HG02763 (cell line): ENCODE data around the gene PUSL1.
"Not testable (repeated sequence)": the region's sequence is repeated elsewhere in the genome, so short reads cannot be mapped to it uniquely, and the experiment has no call there.

Experiments used
- ATAC-seq: cut with Tn5 transposase; IDR thresholded peaks from one replicate; pipeline ENCODE4 v1.9.1; 2021; ENCODE audit warnings: mild to moderate bottlenecking, moderate library complexity; ENCODE audit not compliant: unreplicated experiment

PUSL1 gene

GRCh38 chr1:1307261-1307922 lies 1.0 kb upstream of the PUSL1 start:
- peak; percentile 2 for ATAC-seq

GRCh38 chr1:1308756-1309250 lies 406 bp downstream of the PUSL1 start:
- peak; percentile 10 for ATAC-seq

- ATAC-seq, result no peak
These were observed 1.1 kb downstream of the PUSL1 start for GRCh38 chr1:1309251-1310108.

GRCh38 chr1:1310109-1310385 lies 1.6 kb downstream of the PUSL1 start:
- no peak for ATAC-seq

GRCh38 chr1:1310476-1311053 lies 2.2 kb downstream of the PUSL1 start:
- no peak for ATAC-seq

- ATAC-seq, result no peak
These were observed 3.0 kb downstream of the PUSL1 start for GRCh38 chr1:1311107-1312104.

- ATAC-seq, result no peak
These were observed 4.3 kb downstream of the PUSL1 start for GRCh38 chr1:1312450-1313314.

- ATAC-seq, result no peak
These were observed 5.3 kb downstream of the PUSL1 start for GRCh38 chr1:1313500-1314236.

GRCh38 chr1:1314237-1314586 lies 5.8 kb downstream of the PUSL1 start:
- no peak for ATAC-seq

GRCh38 chr1:1314678-1315335 lies 6.4 kb downstream of the PUSL1 start:
- ATAC-seq, result no peak

GRCh38 chr1:1315435-1315954 lies 7.1 kb downstream of the PUSL1 start:
- no peak for ATAC-seq

GRCh38 chr1:1316199-1316598 lies 7.8 kb downstream of the PUSL1 start:
- ATAC-seq, result not testable (repeated sequence)

GRCh38 chr1:1317420-1317819 lies 9.0 kb downstream of the PUSL1 start:
- ATAC-seq, result no peak

- ATAC-seq, result no peak
These were observed 9.8 kb downstream of the PUSL1 start for GRCh38 chr1:1318131-1318652.

GRCh38 chr1:1318777-1319645 lies 10.6 kb downstream of the PUSL1 start:
- no peak for ATAC-seq

- ATAC-seq, result no peak
These were observed 11.2 kb downstream of the PUSL1 start for GRCh38 chr1:1319646-1319941.

- no peak for ATAC-seq
These were observed 12.5 kb downstream of the PUSL1 start for GRCh38 chr1:1320666-1321448.
